Skeletal muscle satellite cell (primary cell): ENCODE measurements around the gene CAMK2N2.
"Not testable (repeated sequence)": the region's sequence is repeated elsewhere in the genome, so short reads cannot be mapped to it uniquely, and the experiment has no call there.

ENCODE experiments used
- H3K27me3 ChIP-seq: 2 replicates; pipeline ENCODE4 v1.7.0; 2013; ENCODE audit warnings: low read length; ENCODE audit not compliant: control insufficient read depth, insufficient read depth
- H3K36me3 ChIP-seq: 2 replicates; pipeline ENCODE4 v1.7.0; 2013; ENCODE audit warnings: mild to moderate bottlenecking, control low read depth, low read length; ENCODE audit not compliant: insufficient read depth
- H3K4me1 ChIP-seq: 2 replicates; pipeline ENCODE4 v1.7.0; 2013; ENCODE audit warnings: low read length; ENCODE audit not compliant: control insufficient read depth, insufficient read depth
- H3K4me2 ChIP-seq: 2 replicates; pipeline ENCODE4 v1.7.0; 2013; ENCODE audit warnings: mild to moderate bottlenecking, low read length
- H3K4me3 ChIP-seq: 2 replicates; pipeline ENCODE4 v1.7.0; 2013; ENCODE audit warnings: low read length
- H3K9ac ChIP-seq: 2 replicates; pipeline ENCODE4 v1.7.0; 2013; ENCODE audit warnings: mild to moderate bottlenecking, low read depth, low read length, moderate library complexity
- H3K9me3 ChIP-seq: replicated peaks from 2 replicates; pipeline ENCODE4 v1.7.0; 2013; ENCODE audit warnings: mild to moderate bottlenecking, control low read depth, low read length

Gene CAMK2N2

GRCh38 chr3:184267249-184267648 lies 5.9 kb upstream of the CAMK2N2 start:
- H3K27me3 ChIP-seq = peaks cover 24% of the 10 kb centered on the region
- not testable (repeated sequence) for H3K9ac ChIP-seq, H3K4me2 ChIP-seq, H3K9me3 ChIP-seq, H3K4me3 ChIP-seq, H3K36me3 ChIP-seq, H3K4me1 ChIP-seq

GRCh38 chr3:184262764-184263179 lies 1.4 kb upstream of the CAMK2N2 start:
- H3K27me3 ChIP-seq = peaks cover 26% of the 10 kb centered on the region
- H3K4me1 ChIP-seq = peaks cover 19% of the 10 kb centered on the region
- H3K4me2 ChIP-seq = peak overlapping the region; percentile 85
- H3K4me3 ChIP-seq = no peak overlapping the region
- H3K36me3 ChIP-seq = no peaks in the 10 kb centered on the region
- H3K9ac ChIP-seq = no peak overlapping the region
- H3K9me3 ChIP-seq = no peaks in the 10 kb centered on the region

DNA sequence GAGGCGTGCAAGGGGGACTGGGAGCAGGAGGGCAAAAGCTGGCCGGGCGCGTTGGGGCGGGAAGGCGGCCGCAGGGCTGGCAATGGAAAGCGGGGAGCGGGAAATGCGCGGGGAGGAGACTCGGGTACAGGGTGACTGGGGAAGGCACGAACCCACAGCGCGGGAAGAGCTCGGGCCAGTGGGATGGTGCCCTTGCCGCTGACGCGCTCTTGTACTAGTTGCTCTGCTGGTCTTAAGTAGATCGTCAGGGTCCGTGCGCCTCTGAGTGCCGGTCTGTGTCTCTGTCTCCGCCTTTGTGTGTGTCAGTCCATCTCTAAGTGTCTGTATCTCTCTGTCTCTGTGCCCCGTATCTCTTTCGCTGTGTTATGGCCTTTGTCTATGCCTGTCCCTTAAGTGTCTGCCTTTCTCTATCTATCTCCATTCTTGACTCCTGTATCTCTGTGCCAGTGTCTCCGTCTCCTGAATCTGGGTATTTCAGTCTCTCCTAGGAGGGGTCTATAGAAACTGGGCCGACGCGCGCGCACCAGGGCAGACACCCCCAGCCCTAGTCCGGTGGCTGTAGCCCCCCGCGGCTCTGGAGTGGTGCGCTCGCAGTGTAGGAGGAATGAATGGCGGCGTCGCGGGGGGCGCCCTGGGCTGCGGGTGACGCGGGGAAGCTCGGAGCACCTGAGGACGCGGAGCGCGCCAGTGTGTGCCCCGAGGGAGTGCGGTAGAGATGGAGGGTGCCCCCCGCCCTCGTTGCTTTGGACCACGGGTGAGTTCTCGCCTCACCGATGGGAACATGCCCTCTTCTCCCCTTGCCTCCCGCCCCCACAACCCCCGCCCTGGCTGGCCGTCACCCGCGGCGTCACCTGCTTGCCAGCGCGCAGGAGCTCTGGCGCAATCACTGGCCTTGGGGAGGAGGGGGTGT lies 756 bp upstream of the CAMK2N2 start:
- peaks cover 19% of the 10 kb centered on the region for H3K4me1 ChIP-seq
- peaks cover 26% of the 10 kb centered on the region for H3K27me3 ChIP-seq
- no peaks in the 10 kb centered on the region for H3K9me3 ChIP-seq
- H3K36me3 ChIP-seq = no peaks in the 10 kb centered on the region
- H3K4me2 ChIP-seq = peak overlapping the region; percentile 85
- peak overlapping the region; percentile 3 for H3K9ac ChIP-seq
- peak overlapping the region; percentile 76 for H3K4me3 ChIP-seq

DNA sequence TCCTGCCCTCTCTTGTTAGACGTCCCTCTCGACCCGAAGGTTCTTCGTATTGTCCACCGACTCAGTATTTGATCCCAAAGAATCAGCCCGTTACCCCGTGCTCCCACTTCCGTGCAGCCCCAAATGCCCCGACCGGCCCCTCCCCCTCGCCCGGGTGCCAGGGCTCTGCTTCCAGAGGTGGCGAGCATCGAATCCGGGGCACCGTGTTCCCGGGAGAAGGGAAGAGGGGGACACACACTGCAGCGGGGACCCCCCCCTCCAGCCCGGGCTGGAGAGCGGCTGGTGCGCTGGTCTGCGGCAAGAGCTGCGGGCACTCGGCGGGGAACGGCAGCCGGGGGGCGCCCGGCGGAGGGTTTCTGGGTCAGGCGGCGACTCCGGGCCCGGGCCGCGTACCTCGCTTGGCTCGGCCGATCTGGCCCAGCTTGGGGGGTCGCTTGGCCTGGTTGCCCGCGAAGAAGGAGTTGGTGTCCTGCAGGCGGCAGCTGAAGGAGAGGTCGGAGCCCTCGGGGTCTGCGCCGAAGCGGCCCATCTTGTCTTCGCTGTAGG lies 556 bp downstream of the CAMK2N2 start:
- Histone ChIP-seq H3K4me3 (peak overlapping the region; percentile 65), H3K36me3 (no peaks in the 10 kb centered on the region), H3K4me1 (peaks cover 19% of the 10 kb centered on the region), H3K9ac (no peak overlapping the region), H3K27me3 (peaks cover 26% of the 10 kb centered on the region), H3K9me3 (no peaks in the 10 kb centered on the region), H3K4me2 (peak overlapping the region; percentile 80)

DNA sequence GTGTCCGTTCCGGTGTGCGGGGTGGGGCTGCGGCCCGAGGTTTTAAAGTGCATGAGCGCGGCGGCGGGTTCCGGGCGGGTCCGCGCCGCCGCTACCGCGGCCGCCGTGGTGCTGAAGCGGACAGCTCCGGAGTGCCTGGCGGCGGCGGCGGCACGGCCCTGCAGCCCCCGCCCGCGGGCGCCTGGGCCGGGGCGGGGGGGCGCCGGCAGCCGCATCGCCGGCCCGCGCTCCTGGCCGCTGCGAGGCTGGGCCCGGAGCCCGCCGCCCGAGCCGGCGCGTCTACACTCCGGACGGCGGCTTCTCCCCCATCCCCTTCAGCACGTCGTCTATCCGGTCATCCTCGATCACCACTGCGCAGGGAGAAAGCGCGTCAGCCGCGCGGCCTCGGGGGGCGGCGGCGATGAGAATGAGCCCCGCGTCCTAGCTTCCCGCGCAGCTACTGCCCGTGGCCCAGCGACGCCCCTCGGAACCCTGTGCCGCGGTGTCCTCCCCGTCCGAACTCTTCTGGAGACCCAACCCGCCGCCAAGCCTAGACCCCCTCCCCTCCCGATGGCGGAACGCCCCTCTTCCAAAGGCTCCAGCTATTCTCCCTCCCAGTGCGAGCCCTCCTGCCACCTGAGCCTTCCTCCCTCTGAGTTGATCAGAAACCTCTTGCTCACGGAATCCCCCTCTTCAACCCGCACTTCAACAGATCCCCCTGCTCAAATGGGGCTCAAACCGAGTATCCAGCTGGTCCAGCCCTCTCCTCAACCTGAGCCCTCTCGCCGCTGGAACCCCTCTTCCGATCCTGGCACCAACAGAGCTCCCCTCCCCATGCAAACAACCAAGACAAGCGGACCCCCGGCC lies 1.3 kb downstream of the CAMK2N2 start:
- Histone ChIP-seq H3K4me3 (peak overlapping the region; percentile 65), H3K36me3 (no peaks in the 10 kb centered on the region), H3K4me2 (peak overlapping the region; percentile 80), H3K4me1 (peaks cover 19% of the 10 kb centered on the region), H3K27me3 (peaks cover 26% of the 10 kb centered on the region), H3K9me3 (no peaks in the 10 kb centered on the region), H3K9ac (no peak overlapping the region)

GRCh38 chr3:184259396-184259877 lies 1.9 kb downstream of the CAMK2N2 start:
- Histone ChIP-seq H3K9ac (no peak overlapping the region), H3K27me3 (peaks cover 23% of the 10 kb centered on the region), H3K4me2 (no peak overlapping the region), H3K9me3 (no peaks in the 10 kb centered on the region), H3K36me3 (no peaks in the 10 kb centered on the region), H3K4me1 (peaks cover 19% of the 10 kb centered on the region), H3K4me3 (no peak overlapping the region)

GRCh38 chr3:184258926-184259325 lies 2.4 kb downstream of the CAMK2N2 start:
- no peaks in the 10 kb centered on the region for H3K36me3 ChIP-seq
- peaks cover 22% of the 10 kb centered on the region for H3K27me3 ChIP-seq
- H3K4me3 ChIP-seq = no peak overlapping the region

DNA sequence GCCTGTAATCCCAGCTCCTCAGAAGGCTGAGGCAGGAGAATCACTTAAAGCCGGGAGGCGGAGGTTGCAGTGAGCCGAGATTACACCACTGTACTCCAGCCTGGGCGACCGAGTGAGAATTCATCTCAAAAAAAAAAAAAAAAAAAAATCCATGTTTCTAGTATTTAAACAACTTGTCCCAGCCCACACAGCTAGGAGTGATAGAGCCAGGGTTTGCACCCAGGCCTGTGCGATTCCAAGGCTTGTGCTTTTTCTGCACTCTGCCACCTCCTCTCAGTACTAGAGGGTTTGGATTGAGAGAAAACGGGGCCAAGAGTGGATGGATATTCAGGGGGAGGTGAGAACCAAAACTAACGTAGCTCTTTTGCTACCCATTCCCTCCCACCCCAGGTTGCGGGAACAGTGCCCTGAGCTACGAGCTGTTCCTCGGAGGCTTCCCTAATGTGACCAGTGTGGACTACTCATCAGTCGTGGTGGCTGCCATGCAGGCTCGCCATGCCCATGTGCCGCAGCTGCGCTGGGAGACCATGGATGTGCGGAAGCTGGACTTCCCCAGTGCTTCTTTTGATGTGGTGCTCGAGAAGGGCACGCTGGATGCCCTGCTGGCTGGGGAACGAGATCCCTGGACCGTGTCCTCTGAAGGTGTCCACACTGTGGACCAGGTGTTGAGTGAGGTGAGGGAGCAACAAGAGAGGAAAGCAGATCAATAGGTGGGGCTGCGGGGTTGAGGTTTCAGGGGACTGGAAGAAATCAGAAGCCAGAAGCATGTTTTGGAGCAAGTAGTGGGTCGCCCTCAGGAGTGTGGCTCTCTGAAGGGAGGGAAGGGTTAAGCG lies 4.1 kb downstream of the CAMK2N2 start:
- no peak overlapping the region for H3K9ac ChIP-seq
- peaks cover 15% of the 10 kb centered on the region for H3K27me3 ChIP-seq
- H3K9me3 ChIP-seq = no peaks in the 10 kb centered on the region
- H3K4me1 ChIP-seq = peaks cover 19% of the 10 kb centered on the region
- no peaks in the 10 kb centered on the region for H3K36me3 ChIP-seq
- no peak overlapping the region for H3K4me2 ChIP-seq
- H3K4me3 ChIP-seq = no peak overlapping the region

More at GRCh38 chr3:184258926-184259325, 2.4 kb downstream of the CAMK2N2 start:
- no peak overlapping the region for H3K4me2 ChIP-seq
- peaks cover 19% of the 10 kb centered on the region for H3K4me1 ChIP-seq
- H3K9me3 ChIP-seq = no peaks in the 10 kb centered on the region
- no peak overlapping the region for H3K9ac ChIP-seq

GRCh38 chr3:184255291-184256039 lies 5.9 kb downstream of the CAMK2N2 start:
- Histone ChIP-seq H3K9me3 (no peaks in the 10 kb centered on the region), H3K4me1 (peaks cover 6% of the 10 kb centered on the region), H3K36me3 (no peaks in the 10 kb centered on the region), H3K27me3 (peaks cover 8% of the 10 kb centered on the region), H3K9ac (no peak overlapping the region), H3K4me3 (no peak overlapping the region), H3K4me2 (no peak overlapping the region)

GRCh38 chr3:184250167-184250828 lies 11.1 kb downstream of the CAMK2N2 start:
- Histone ChIP-seq H3K4me2 (peak overlapping the region; percentile 100), H3K9ac (peak overlapping the region; percentile 80), H3K9me3 (no peaks in the 10 kb centered on the region), H3K4me3 (peak overlapping the region; percentile 99), H3K4me1 (peaks cover 3% of the 10 kb centered on the region), H3K36me3 (peaks cover 4% of the 10 kb centered on the region), H3K27me3 (no peaks in the 10 kb centered on the region)
